ENCODE measurements around the gene SLC25A34.

GRCh38 chr1:15717418-15718125 is 18.5 kb upstream of the SLC25A34 start:
- TF ChIP-seq MYBL2 (CRISPR knock-in tag; IDR thresholded peaks at IDR 0.05) (no peak), MXD4 (CRISPR knock-in tag; IDR thresholded peaks at IDR 0.05; ENCODE audit: borderline replicate concordance) (no peak), NR2C2 (CRISPR knock-in tag; IDR thresholded peaks at IDR 0.05) (no peak)

Data from WTC11 (cell line).